Astrocyte (in vitro differentiated cells and primary cell): Measurements from ENCODE around the gene MAPKAPK2. TPM values are rescaled to one million over a fixed set of nuclear protein-coding genes. Genes with fewer than 3 reads are reported as not detected.

ENCODE experiments used
- DNase-seq: peaks from one replicate; pipeline ENCODE4 v3.0.0-alpha.2; 2010; ENCODE audit warnings: low read depth
- FAIRE-seq: peaks from 2 replicates; lab custom pipeline; 2011; peaks lifted over from hg19 to GRCh38; lab: Jason Lieb, UNC
- H2AFZ ChIP-seq: 2 replicates; pipeline ENCODE4 v1.6.0; 2012; ENCODE audit warnings: low read depth, low read length, inconsistent platforms
- H3K27ac ChIP-seq: 2 replicates; pipeline ENCODE4 v1.5.1; 2011; ENCODE audit warnings: low read depth, low read length, inconsistent platforms
- H3K27me3 ChIP-seq: 2 replicates; pipeline ENCODE4 v1.6.0; 2011; ENCODE audit warnings: low read length, inconsistent platforms; ENCODE audit not compliant: insufficient read depth
- H3K36me3 ChIP-seq: 2 replicates; pipeline ENCODE4 v1.5.1; 2011; ENCODE audit warnings: low read length, inconsistent platforms; ENCODE audit not compliant: insufficient read depth
- H3K4me1 ChIP-seq: 2 replicates; pipeline ENCODE4 v1.5.1; 2011; ENCODE audit warnings: low read length, inconsistent platforms; ENCODE audit not compliant: insufficient read depth
- H3K4me2 ChIP-seq: 2 replicates; pipeline ENCODE4 v1.6.0; 2012; ENCODE audit warnings: low read length, inconsistent platforms
- H3K4me3 ChIP-seq: 2 replicates; pipeline ENCODE4 v1.5.1; 2011; ENCODE audit warnings: low read depth, mild to moderate bottlenecking, low read length, inconsistent platforms; ENCODE audit not compliant: insufficient read depth
- H3K79me2 ChIP-seq: 2 replicates; pipeline ENCODE4 v1.6.0; 2012; ENCODE audit warnings: mild to moderate bottlenecking, low read length, inconsistent platforms; ENCODE audit not compliant: insufficient read depth
- H3K9ac ChIP-seq: 2 replicates; pipeline ENCODE4 v1.6.0; 2012; ENCODE audit warnings: mild to moderate bottlenecking, low read length, inconsistent platforms
- H3K9me3 ChIP-seq: 2 replicates; pipeline ENCODE4 v1.5.1; 2012; ENCODE audit warnings: low read depth, mild to moderate bottlenecking, low read length, inconsistent platforms; ENCODE audit not compliant: insufficient read depth
- H4K20me1 ChIP-seq: 2 replicates; pipeline ENCODE4 v1.6.0; 2012; ENCODE audit warnings: low read length, inconsistent platforms; ENCODE audit not compliant: insufficient read depth
- H3K27ac Mint-ChIP-seq: one replicate; pipeline ENCODE4 v1.8.0; 2021; ENCODE audit warnings: mild to moderate bottlenecking, mixed read lengths; ENCODE audit not compliant: unreplicated experiment
- H3K27me3 Mint-ChIP-seq: one replicate; pipeline ENCODE4 v1.8.0; 2021; ENCODE audit warnings: low read depth, mixed read lengths; ENCODE audit not compliant: unreplicated experiment
- H3K36me3 Mint-ChIP-seq: one replicate; pipeline ENCODE4 v1.8.0; 2021; ENCODE audit warnings: low read depth, mixed read lengths; ENCODE audit not compliant: unreplicated experiment
- H3K4me1 Mint-ChIP-seq: one replicate; pipeline ENCODE4 v1.8.0; 2021; ENCODE audit warnings: low read depth, mixed read lengths; ENCODE audit not compliant: unreplicated experiment
- H3K4me3 Mint-ChIP-seq: one replicate; pipeline ENCODE4 v1.8.0; 2021; ENCODE audit warnings: mild to moderate bottlenecking, moderate library complexity, mixed read lengths; ENCODE audit not compliant: unreplicated experiment
- H3K9me3 Mint-ChIP-seq: one replicate; pipeline ENCODE4 v1.8.0; 2021; ENCODE audit warnings: mild to moderate bottlenecking, mixed read lengths; ENCODE audit not compliant: unreplicated experiment
- EZH2 ChIP-seq: IDR thresholded peaks from 2 replicates; pipeline ENCODE4 v1.6.1; 2012; ENCODE audit warnings: mild to moderate bottlenecking, low read length, inconsistent platforms; ENCODE audit not compliant: insufficient read depth
- total RNA-seq: library from RNA; stranded (reverse); gene quantifications from 2 replicates; pipeline ENCODE4 v1.2.1, GENCODE V29; 2021
- TF ChIP-seq, protein P1 (sequence below): IDR thresholded peaks from 2 replicates; pipeline ENCODE4 v1.5.1; 2011; ENCODE audit warnings: low read depth, mild to moderate bottlenecking, inconsistent platforms, low read length, moderate library complexity; ENCODE audit not compliant: insufficient read depth

Gene MAPKAPK2
- total RNA-seq, 1 donor from 2014 or later: 108 TPM

DNA sequence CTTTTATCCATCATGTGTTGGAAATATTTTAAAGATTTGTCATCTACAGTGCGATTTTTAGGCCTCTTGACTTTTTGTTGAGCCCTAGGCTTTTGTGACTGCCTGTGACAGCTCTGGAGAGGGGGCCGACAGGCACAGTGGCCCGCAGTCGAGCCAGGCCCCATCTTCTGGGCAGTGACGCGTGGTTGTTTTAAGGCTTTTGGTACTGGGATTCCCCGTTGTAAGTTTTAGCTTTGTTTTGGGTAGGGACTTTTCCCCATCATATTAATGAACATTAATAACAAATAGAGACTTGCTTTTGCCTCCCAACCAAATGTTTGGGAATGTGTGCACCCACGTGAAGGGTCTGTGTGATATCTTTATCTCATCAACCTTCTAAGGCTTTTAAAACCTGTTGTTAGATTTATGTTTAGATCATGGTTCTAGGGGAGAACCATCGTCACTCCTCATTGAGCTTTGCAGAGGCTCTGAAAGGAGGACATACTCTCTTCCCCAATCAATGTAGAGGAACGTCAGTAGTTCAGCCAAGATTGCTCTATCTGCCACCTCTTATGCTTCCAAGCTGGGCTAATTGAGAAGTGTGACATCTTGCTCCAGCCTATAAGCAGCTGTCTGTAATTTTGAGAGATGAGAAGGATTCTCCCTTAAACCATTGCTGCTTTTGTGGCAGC, 34.6 kb downstream of the MAPKAPK2 start:
- Histone ChIP-seq H3K4me1 (peaks cover 25% of the 10 kb centered on the region), H3K4me3 (no peak overlapping the region), H3K27ac (no peak overlapping the region), H3K36me3 (no peaks in the 10 kb centered on the region), H3K4me2 (no peak overlapping the region), H3K9me3 (no peaks in the 10 kb centered on the region), H3K27me3 (no peaks in the 10 kb centered on the region), H3K9ac (no peak overlapping the region), H3K79me2 (peaks cover 97% of the 10 kb centered on the region), H4K20me1 (peaks cover 97% of the 10 kb centered on the region), H2AFZ (no peak overlapping the region)
- Mint-ChIP-seq H3K9me3 (no peaks in the 10 kb centered on the region), H3K36me3 (no peaks in the 10 kb centered on the region), H3K27me3 (no peaks in the 10 kb centered on the region), H3K4me1 (peaks cover 45% of the 10 kb centered on the region), H3K27ac (no peak overlapping the region), H3K4me3 (no peak overlapping the region)
- DNase-seq (no peak), FAIRE-seq (no peak)
- TF ChIP-seq EZH2: no peak
- TF ChIP-seq, protein P1, sequence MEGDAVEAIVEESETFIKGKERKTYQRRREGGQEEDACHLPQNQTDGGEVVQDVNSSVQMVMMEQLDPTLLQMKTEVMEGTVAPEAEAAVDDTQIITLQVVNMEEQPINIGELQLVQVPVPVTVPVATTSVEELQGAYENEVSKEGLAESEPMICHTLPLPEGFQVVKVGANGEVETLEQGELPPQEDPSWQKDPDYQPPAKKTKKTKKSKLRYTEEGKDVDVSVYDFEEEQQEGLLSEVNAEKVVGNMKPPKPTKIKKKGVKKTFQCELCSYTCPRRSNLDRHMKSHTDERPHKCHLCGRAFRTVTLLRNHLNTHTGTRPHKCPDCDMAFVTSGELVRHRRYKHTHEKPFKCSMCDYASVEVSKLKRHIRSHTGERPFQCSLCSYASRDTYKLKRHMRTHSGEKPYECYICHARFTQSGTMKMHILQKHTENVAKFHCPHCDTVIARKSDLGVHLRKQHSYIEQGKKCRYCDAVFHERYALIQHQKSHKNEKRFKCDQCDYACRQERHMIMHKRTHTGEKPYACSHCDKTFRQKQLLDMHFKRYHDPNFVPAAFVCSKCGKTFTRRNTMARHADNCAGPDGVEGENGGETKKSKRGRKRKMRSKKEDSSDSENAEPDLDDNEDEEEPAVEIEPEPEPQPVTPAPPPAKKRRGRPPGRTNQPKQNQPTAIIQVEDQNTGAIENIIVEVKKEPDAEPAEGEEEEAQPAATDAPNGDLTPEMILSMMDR: no peak

DNA sequence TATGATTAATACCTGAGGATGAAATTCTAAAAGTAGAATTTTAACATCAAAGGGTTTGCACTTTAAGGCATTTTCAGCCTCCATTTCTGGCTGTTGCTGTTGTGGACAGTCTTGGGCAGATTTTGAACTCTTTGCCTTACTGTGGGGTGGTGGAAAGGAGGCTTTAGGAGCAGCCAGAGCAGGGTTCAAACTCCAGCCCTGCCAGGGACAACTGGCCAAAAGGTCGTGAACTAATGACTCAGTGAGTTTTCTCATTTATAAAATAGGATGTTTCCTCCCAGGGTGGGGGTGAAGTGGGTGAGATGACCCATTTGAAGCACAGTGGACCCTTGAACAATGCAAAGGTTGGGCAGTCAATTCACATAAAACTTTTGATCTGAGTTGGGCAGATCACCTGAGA, 36.7 kb downstream of the MAPKAPK2 start:
- H3K36me3 Mint-ChIP-seq: no peaks in the 10 kb centered on the region
- peaks cover 97% of the 10 kb centered on the region for H4K20me1 ChIP-seq
- no peaks in the 10 kb centered on the region for H3K9me3 Mint-ChIP-seq
- FAIRE-seq (no peak), DNase-seq (no peak)
- no peaks in the 10 kb centered on the region for H3K27me3 Mint-ChIP-seq
- no peaks in the 10 kb centered on the region for H3K27me3 ChIP-seq
- no peaks in the 10 kb centered on the region for H3K36me3 ChIP-seq
- no peak overlapping the region for H3K27ac ChIP-seq
- no peak overlapping the region for H3K4me3 Mint-ChIP-seq
- peaks cover 25% of the 10 kb centered on the region for H3K4me1 ChIP-seq
- H2AFZ ChIP-seq: no peak overlapping the region
- peaks cover 48% of the 10 kb centered on the region for H3K4me1 Mint-ChIP-seq
- no peak overlapping the region for H3K27ac Mint-ChIP-seq
- peaks cover 96% of the 10 kb centered on the region for H3K79me2 ChIP-seq
- TF ChIP-seq, protein P1: no peak
- no peak for TF ChIP-seq EZH2
- H3K9ac ChIP-seq: no peak overlapping the region
- no peak overlapping the region for H3K4me3 ChIP-seq
- H3K4me2 ChIP-seq: no peak overlapping the region
- no peaks in the 10 kb centered on the region for H3K9me3 ChIP-seq

DNA sequence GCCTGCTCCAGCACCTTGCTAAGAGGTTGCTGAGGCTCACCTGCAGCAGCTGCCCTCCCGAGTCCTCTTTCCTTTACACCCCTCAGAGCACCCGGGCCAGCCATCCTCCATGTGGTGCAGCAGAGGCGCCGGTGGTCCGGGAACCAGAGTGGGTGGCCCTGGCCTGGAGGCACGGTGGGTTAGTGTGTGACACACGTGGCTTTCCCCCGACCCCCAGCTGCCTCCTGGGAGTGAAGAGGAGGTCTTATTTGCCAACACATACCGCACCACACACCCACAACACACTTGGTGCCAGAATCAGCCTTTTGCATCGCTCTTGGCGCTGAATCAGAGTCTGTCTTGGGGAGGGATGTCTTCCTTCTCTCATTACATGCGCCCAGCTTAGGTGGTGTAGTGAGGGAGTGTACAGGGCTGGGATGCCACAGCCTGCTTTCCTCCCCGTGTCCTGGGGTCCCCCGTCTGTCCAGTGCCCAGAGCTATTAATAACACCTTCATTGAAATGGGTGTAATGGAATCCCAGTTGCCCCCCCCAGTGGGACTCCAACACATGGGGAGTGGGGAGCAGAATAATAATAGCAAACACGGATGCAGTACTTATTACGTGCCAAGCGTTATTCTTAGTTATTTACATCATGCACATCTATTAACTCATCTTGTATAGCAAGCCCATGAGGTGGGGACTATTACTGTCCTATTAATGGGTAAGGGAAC, 38.2 kb downstream of the MAPKAPK2 start:
- Histone ChIP-seq H3K27me3 (no peaks in the 10 kb centered on the region), H3K9me3 (no peaks in the 10 kb centered on the region), H2AFZ (no peak overlapping the region), H3K4me3 (no peak overlapping the region), H4K20me1 (peaks cover 97% of the 10 kb centered on the region), H3K4me1 (peaks cover 25% of the 10 kb centered on the region), H3K36me3 (no peaks in the 10 kb centered on the region), H3K79me2 (peaks cover 96% of the 10 kb centered on the region), H3K9ac (no peak overlapping the region), H3K4me2 (peak overlapping the region; percentile 64), H3K27ac (no peak overlapping the region)
- peak; percentile 73 for DNase-seq
- Mint-ChIP-seq H3K4me3 (no peak overlapping the region), H3K4me1 (peaks cover 37% of the 10 kb centered on the region), H3K27ac (no peak overlapping the region), H3K36me3 (no peaks in the 10 kb centered on the region), H3K27me3 (no peaks in the 10 kb centered on the region), H3K9me3 (no peaks in the 10 kb centered on the region)
- no peak for FAIRE-seq
- TF ChIP-seq EZH2: no peak
- TF ChIP-seq, protein P1: no peak
